Measurements from ENCODE around the gene GNAS.

The GNAS gene

DNA sequence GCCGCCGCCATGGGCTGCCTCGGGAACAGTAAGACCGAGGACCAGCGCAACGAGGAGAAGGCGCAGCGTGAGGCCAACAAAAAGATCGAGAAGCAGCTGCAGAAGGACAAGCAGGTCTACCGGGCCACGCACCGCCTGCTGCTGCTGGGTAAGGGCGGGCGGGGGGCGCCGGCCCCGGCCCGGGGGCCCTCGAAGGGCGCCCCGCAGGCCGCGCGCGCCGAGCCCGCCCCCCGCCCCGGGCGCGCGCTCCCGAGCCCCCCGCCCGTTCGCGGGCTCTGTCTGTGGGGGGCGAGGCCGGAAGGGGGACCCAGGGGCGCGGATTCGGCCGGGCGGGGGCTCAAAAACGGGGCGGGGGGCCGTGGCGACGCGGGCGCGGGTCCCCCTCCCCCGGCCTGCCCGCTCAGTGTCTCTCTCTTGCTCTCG lies 39.2 kb downstream of the GNAS start:
- DNase-seq (ENCODE audit: insufficient read length, low spot score) (peak; percentile 22), FAIRE-seq (no peak)
- TF ChIP-seq POU2F2 (IDR thresholded peaks at IDR 0.05; ENCODE audit: low read depth, low read length) (no peak), SPI1 (IDR thresholded peaks at IDR 0.05; ENCODE audit: low read depth, low read length) (no peak), POLR2AphosphoS5 (IDR thresholded peaks at IDR 0.05; ENCODE audit: low read depth, low read length) (no peak)

DNA sequence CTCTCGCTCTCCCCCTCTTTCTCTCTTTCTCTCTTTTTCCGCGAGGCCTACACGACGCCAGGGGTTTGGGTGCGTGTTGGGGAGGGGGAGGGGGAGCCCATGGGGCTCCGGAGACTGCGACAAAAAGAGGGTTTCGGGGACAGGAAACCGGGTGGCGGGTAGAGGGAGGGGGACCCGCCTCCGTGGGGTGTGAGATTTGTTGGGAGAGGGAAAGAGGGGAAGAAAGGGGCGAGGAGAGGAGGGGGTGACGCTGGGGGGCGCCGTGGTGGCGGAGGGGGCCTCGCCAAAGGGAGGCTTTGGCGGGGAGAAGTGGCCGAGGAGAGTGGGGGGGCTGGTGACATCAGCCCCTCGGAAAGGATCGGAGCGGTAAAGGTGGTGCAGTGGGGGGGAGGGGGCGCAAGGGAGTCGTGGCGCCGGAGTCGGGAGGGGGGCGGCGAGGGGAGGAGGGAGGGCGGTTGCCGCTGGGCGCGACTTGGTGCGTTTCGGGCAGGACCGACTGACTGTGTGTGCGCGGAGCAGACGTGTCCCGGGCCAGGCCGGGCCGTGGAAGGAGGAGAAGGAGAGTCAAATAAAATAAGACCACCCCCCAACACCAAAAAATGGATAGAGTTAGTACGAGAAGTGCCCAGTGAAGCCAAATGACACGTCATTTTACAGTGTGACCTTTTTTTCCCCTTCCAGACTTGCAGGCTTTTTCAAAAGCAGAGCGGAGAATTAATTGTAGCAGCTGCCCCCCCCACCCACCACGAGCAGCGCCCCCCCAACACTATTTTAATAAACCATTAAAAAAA lies 39.8 kb downstream of the GNAS start:
- no peak for TF ChIP-seq TAF1 (IDR thresholded peaks at IDR 0.05; ENCODE audit: low read depth, low read length)
- no peak for TF ChIP-seq PAX5 (IDR thresholded peaks at IDR 0.05; ENCODE audit: insufficient read depth, low read length, severe bottlenecking)
- no peak for TF ChIP-seq SPI1 (IDR thresholded peaks at IDR 0.05; ENCODE audit: low read depth, low read length)
- TF ChIP-seq POU2F2 (IDR thresholded peaks at IDR 0.05; ENCODE audit: low read depth, low read length), result no peak
- no peak; the same call in 1 of the 2 replicates for TF ChIP-seq POLR2AphosphoS5 (IDR thresholded peaks at IDR 0.05; ENCODE audit: low read depth, low read length)
- TF ChIP-seq POLR2A (IDR thresholded peaks at IDR 0.05; ENCODE audit: low read depth, low read length), result peak; percentile 74
- peak; percentile 81 for FAIRE-seq
- DNase-seq (ENCODE audit: insufficient read length, low spot score), result peak; percentile 65

DNA sequence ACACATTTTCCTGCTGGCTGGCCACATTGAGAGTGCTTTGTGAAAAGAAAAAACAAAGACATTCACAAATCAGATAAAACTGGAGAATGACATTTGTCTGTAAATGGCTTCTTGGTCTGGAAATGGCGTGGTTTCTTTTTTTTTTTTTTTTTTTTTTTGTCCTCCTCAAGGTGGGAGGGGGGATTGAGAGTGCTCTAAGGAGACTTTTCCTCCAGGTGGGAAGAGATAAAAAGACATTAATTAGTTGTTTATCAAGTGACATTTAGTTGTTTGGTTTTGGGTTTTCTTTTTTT lies 40.4 kb downstream of the GNAS start:
- FAIRE-seq (no peak), DNase-seq (ENCODE audit: insufficient read length, low spot score) (no peak)
- no peak for TF ChIP-seq POU2F2 (IDR thresholded peaks at IDR 0.05; ENCODE audit: low read depth, low read length)
- TF ChIP-seq TAF1 (IDR thresholded peaks at IDR 0.05; ENCODE audit: low read depth, low read length), result no peak
- TF ChIP-seq POLR2AphosphoS5 (IDR thresholded peaks at IDR 0.05; ENCODE audit: low read depth, low read length), result no peak
- no peak for TF ChIP-seq POLR2A (IDR thresholded peaks at IDR 0.05; ENCODE audit: low read depth, low read length)

DNA sequence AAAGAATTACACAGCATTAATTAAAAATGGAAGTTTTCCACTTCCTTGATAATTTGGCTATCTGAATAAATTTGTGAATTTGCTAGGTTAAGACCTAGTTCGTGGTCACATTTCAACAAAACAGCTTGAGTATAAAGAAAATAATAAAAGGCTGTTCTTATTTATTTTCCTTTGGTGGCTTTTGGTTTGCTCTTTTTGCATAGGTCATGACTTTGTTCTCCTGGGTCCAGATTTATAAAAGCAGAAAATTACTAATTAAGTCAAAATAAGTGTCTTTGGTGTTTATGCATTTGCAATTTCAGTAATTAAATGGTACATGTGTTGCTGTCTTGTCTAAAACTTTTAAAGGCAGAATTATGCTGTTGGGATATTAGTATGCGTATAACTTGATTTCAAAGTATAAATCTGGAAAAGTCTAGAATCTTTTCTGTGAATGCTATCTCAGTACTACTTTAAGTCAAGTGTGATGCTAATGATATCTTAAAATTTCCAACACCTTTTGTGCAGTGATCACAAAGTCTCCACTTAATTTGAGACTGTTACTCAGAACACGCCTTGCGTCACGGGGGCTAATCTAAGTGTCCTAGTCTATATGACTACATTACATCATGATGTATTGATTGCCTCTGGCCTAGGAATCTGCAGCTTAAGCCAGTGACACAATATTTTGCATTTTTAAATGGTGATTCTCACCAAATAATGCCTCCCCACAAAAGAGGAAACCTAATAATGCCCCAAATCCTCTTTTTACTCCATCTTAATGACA lies 41.0 kb downstream of the GNAS start:
- no peak for TF ChIP-seq POLR2A (IDR thresholded peaks at IDR 0.05; ENCODE audit: low read depth, low read length)
- TF ChIP-seq TAF1 (IDR thresholded peaks at IDR 0.05; ENCODE audit: low read depth, low read length), result no peak
- no peak for TF ChIP-seq POU2F2 (IDR thresholded peaks at IDR 0.05; ENCODE audit: low read depth, low read length)
- no peak for TF ChIP-seq PAX5 (IDR thresholded peaks at IDR 0.05; ENCODE audit: insufficient read depth, low read length, severe bottlenecking)
- TF ChIP-seq POLR2AphosphoS5 (IDR thresholded peaks at IDR 0.05; ENCODE audit: low read depth, low read length), result no peak
- TF ChIP-seq SPI1 (IDR thresholded peaks at IDR 0.05; ENCODE audit: low read depth, low read length), result no peak
- no peak for DNase-seq (ENCODE audit: insufficient read length, low spot score)
- FAIRE-seq, result peak; percentile 9

DNA sequence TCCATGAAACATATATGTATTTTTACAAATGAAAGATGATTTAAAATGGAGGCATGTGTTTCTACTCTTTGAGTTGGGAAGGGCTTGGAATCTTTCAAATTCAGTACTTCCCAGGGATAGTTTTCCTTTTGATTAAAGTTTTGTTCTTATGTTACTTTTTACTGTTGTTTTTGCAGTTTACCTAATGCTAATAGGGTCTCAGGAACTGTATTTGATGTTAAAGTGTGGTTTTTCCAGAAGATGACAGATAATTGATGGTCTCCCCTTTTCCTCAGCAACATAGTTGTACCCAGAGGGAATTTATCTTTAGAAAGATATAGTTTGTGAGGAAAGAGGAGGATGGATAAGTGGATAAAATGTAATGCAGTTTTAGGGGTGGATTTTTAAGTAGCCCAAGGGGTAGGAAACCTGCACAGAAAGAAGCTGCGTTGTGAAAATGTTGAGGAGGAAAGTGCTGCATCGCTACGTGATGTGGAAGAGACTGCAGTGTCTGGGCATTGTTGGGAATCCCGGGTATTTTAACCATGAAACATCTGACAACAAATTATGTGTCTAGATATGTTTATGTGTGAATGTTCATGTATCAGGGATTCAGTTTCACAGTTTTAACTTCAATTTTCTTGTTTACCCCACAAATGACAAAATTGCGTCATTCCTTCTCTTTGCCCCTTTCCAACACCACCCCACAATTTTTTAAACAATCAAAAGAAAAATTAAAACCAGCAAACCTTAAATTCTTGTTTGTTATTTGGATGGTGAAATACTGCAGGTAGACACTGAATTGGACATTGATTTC lies 42.3 kb downstream of the GNAS start:
- no peak for TF ChIP-seq POLR2AphosphoS5 (IDR thresholded peaks at IDR 0.05; ENCODE audit: low read depth, low read length)
- no peak for TF ChIP-seq PAX5 (IDR thresholded peaks at IDR 0.05; ENCODE audit: insufficient read depth, low read length, severe bottlenecking)
- TF ChIP-seq POLR2A (IDR thresholded peaks at IDR 0.05; ENCODE audit: low read depth, low read length), result no peak
- TF ChIP-seq TAF1 (IDR thresholded peaks at IDR 0.05; ENCODE audit: low read depth, low read length), result no peak
- no peak for TF ChIP-seq SPI1 (IDR thresholded peaks at IDR 0.05; ENCODE audit: low read depth, low read length)
- TF ChIP-seq POU2F2 (IDR thresholded peaks at IDR 0.05; ENCODE audit: low read depth, low read length), result no peak
- DNase-seq (ENCODE audit: insufficient read length, low spot score) (no peak), FAIRE-seq (no peak)

DNA sequence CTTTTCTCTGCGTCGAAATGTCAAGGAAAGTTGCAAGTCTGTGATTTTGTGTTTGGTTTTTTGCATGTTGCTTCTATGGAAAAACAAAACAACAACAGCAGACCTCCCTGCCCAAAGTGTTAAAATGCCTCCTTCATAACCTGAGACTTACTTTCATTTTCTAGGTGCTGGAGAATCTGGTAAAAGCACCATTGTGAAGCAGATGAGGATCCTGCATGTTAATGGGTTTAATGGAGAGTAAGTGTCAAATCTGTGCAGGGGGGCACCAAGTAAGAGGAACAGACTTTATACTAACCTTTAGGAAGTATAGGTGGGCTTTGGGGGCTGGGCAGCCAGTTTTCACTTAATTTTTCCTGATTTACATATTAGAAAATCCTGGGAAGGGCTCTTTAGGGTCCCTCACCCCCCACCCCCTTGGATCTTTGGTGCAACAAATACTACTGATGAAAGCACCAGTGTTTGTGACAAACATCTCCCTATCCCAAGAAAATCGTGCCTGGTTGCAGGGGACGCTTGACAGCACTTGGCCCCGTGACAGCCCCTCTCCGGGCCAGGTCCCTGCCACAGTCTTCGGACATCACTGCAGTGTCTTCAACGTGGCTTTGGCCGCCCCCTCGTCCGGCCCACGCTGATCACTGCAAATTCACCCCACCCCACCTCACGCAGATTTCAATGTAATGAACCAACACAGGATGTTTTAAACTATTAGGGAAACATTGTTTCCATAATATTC lies 43.1 kb downstream of the GNAS start:
- FAIRE-seq, result no peak
- no peak for DNase-seq (ENCODE audit: insufficient read length, low spot score)
- no peak for TF ChIP-seq POU2F2 (IDR thresholded peaks at IDR 0.05; ENCODE audit: low read depth, low read length)
- no peak for TF ChIP-seq POLR2A (IDR thresholded peaks at IDR 0.05; ENCODE audit: low read depth, low read length)
- TF ChIP-seq PAX5 (IDR thresholded peaks at IDR 0.05; ENCODE audit: insufficient read depth, low read length, severe bottlenecking), result no peak
- no peak for TF ChIP-seq POLR2AphosphoS5 (IDR thresholded peaks at IDR 0.05; ENCODE audit: low read depth, low read length)
- no peak for TF ChIP-seq SPI1 (IDR thresholded peaks at IDR 0.05; ENCODE audit: low read depth, low read length)

DNA sequence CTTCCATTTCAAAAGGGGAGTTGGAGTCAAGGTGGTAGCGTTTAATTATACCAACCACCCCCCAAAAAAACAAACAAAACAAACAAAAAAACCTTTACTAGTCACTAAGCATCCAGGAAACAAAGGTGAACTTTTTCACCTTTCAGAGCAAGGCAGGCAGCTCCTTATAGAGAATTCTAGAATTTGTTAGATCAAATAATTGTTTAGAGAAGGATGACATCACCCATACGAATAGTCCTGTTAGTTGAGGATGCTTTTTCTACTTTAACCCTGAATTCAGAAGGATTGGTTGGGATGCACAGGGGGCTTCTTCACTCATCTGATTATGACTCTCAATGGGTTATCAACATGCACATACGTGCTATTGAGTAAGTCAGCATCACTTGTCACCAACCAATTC lies 44.3 kb downstream of the GNAS start:
- DNase-seq (ENCODE audit: insufficient read length, low spot score) (no peak), FAIRE-seq (no peak)
- 0 out of 2 replicates have a peak, but pooled peaks have one; percentile 55 for TF ChIP-seq POLR2A (IDR thresholded peaks at IDR 0.05; ENCODE audit: low read depth, low read length)
- no peak for TF ChIP-seq SPI1 (IDR thresholded peaks at IDR 0.05; ENCODE audit: low read depth, low read length)
- TF ChIP-seq POLR2AphosphoS5 (IDR thresholded peaks at IDR 0.05; ENCODE audit: low read depth, low read length), result peak; percentile 9; the same call in 1 of the 2 replicates

DNA sequence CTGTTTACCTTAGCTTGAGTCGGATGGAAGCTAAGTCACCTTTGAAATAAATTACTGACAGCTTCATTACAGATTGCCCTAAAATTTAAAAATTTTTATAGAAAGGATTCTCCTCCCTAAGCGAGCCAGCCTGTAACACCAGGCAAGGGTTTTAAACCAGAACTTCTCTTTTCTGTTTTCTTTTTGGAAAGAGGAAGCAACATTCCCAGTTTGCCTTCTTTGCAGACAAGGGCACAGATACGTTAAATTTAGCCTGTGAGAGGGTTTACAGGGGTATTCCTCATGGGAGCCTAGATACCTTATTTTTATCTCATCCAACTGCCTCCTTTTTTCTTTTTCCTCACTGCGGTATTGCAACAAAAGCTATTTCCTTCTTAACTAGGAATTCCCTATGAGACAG lies 45.0 kb downstream of the GNAS start:
- TF ChIP-seq POLR2AphosphoS5 (IDR thresholded peaks at IDR 0.05; ENCODE audit: low read depth, low read length), result no peak
- TF ChIP-seq POLR2A (IDR thresholded peaks at IDR 0.05; ENCODE audit: low read depth, low read length), result 0 out of 2 replicates have a peak, but pooled peaks have one; percentile 45
- FAIRE-seq (no peak), DNase-seq (ENCODE audit: insufficient read length, low spot score) (no peak)

Data from GM12891 (cell line).